Measurements from ENCODE around the gene MPRIP. TPM values are rescaled to one million over a fixed set of nuclear protein-coding genes. Genes with fewer than 3 reads are reported as not detected.

Gene MPRIP
- total RNA-seq, 3 donors from 2014 or later: 121 to 132 (median 132) TPM

DNA sequence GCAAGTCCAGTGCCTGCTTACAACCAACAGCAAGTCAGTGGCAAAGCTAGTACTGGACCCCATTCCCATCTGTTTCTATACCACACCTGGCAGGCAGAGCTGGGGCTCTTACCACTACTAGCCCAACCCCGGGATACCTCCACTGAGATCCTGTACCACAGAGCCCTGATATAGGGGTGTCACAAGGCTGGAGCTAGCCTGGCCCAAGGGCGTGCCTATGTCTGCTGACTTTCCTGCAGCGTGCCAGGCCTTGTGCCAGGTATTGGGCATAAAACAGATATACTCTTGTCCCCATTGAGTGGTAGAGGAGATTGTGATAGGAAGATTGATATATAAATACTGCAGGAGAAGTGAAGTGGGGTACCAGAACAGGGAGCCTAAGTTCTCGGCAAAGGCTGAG lies 119.5 kb downstream of the MPRIP start:
- no peak overlapping the region for H3K4me3 Mint-ChIP-seq
- no peaks in the 10 kb centered on the region for H3K27me3 Mint-ChIP-seq (ENCODE audit: low read depth)
- peaks cover 34% of the 10 kb centered on the region for H3K36me3 Mint-ChIP-seq (ENCODE audit: insufficient read depth)
- DNase-seq (no peak), ATAC-seq (no peak)
- no peaks in the 10 kb centered on the region for H3K9me3 Mint-ChIP-seq
- no peaks in the 10 kb centered on the region for H3K4me1 Mint-ChIP-seq (ENCODE audit: low read depth)

DNA sequence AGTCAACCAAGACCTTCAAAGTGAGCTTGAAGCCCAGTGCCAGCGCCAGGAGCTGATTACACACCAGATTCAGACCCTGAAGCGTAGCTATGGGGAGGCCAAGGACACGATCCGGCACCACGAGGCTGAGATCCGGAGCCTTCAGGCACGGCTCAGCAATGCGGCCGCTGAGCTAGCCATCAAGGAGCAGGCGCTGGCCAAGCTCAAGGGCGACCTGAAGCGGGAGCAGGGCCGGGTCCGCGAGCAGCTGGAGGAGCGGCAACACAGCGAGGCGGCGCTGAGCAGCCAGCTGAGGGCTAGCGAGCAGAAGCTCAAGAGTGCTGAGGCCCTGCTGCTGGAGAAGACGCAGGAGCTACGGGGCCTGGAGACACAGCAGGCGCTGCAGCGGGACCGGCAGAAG lies 121.9 kb downstream of the MPRIP start:
- H3K27me3 Mint-ChIP-seq (ENCODE audit: low read depth): no peaks in the 10 kb centered on the region
- ATAC-seq (no peak), DNase-seq (no peak)
- peaks cover 42% of the 10 kb centered on the region for H3K36me3 Mint-ChIP-seq (ENCODE audit: insufficient read depth)
- H3K4me1 Mint-ChIP-seq (ENCODE audit: low read depth): peaks cover 10% of the 10 kb centered on the region
- no peak overlapping the region for H3K4me3 Mint-ChIP-seq
- no peaks in the 10 kb centered on the region for H3K9me3 Mint-ChIP-seq

GRCh38 chr17:17164676-17165075 lies 122.4 kb downstream of the MPRIP start:
- DNase-seq (no peak), ATAC-seq (no peak)
- Mint-ChIP-seq H3K27me3 (ENCODE audit: low read depth) (no peaks in the 10 kb centered on the region), H3K4me3 (no peak overlapping the region), H3K9me3 (no peaks in the 10 kb centered on the region), H3K4me1 (ENCODE audit: low read depth) (peaks cover 12% of the 10 kb centered on the region), H3K36me3 (ENCODE audit: insufficient read depth) (peaks cover 39% of the 10 kb centered on the region)

DNA sequence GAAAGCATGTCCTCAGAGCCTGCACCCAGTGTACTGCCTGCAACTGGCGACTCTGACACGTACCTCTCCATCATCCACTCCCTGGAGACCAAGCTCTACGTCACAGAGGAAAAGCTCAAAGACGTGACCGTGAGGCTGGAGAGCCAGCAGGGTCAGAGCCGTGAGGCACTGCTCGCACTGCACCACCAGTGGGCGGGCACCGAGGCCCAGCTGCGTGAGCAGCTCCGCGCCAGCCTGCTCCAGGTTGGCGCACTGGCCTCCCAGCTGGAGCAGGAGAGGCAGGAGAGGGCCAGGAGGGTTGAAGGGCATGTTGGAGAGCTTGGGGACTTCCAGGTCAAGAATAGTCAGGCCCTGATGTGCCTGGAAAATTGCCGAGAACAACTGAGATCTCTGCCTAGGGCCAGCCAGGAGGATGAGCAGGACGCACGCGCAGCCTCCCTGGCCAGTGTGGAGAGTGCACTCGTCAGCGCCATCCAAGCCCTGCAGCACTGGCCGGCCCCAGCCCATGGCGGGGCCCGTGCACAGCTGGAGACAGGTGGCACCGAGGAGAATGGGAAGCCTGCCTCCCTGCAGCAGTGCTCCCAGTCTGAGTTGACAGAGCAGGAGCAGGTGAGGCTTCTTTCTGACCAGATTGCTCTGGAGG lies 123.5 kb downstream of the MPRIP start:
- Mint-ChIP-seq H3K9me3 (no peaks in the 10 kb centered on the region), H3K4me3 (no peak overlapping the region), H3K4me1 (ENCODE audit: low read depth) (peaks cover 20% of the 10 kb centered on the region), H3K36me3 (ENCODE audit: insufficient read depth) (peaks cover 35% of the 10 kb centered on the region), H3K27me3 (ENCODE audit: low read depth) (no peaks in the 10 kb centered on the region)
- DNase-seq (no peak), ATAC-seq (no peak)

DNA sequence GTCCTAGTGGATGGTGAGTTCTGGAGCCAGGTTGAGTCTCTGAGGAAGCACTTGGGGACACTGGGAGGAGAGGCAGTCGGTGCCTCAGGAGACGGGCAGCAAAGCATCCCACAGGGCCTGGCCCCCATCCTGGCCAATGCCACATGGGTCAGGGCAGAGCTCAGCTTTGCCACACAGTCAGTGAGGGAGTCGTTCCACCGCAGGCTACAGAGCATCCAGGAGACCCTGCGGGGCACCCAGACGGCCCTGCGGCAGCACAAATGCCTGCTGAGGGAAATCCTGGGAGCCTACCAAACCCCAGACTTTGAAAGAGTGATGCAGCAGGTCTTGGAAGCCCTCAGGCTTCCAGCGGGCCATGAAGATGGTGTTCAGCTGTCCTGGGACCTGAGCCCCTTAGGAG lies 124.2 kb downstream of the MPRIP start:
- H3K4me1 Mint-ChIP-seq (ENCODE audit: low read depth): peaks cover 26% of the 10 kb centered on the region
- H3K27me3 Mint-ChIP-seq (ENCODE audit: low read depth): no peaks in the 10 kb centered on the region
- no peaks in the 10 kb centered on the region for H3K9me3 Mint-ChIP-seq
- no peak overlapping the region for H3K4me3 Mint-ChIP-seq
- ATAC-seq: no peak
- peaks cover 35% of the 10 kb centered on the region for H3K36me3 Mint-ChIP-seq (ENCODE audit: insufficient read depth)
- no peak for DNase-seq

DNA sequence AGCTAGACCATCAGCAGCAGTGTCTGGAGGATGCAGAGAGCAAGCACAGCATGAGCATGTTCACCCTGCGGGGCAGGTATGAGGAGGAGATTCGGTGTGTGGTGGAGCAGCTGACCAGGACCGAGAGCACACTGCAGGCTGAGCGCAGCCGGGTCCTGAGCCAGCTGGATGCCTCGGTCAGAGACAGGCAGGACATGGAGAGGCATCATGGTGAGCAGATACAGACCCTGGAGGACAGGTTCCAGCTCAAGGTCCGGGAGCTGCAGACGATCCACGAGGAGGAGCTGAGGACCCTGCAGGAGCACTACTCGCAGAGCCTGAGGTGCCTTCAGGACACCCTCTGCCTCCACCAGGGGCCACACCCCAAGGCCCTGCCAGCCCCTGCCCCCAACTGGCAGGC lies 125.1 kb downstream of the MPRIP start:
- DNase-seq: no peak
- H3K36me3 Mint-ChIP-seq (ENCODE audit: insufficient read depth): peaks cover 36% of the 10 kb centered on the region
- H3K27me3 Mint-ChIP-seq (ENCODE audit: low read depth): no peaks in the 10 kb centered on the region
- peaks cover 34% of the 10 kb centered on the region for H3K4me1 Mint-ChIP-seq (ENCODE audit: low read depth)
- no peak overlapping the region for H3K4me3 Mint-ChIP-seq
- ATAC-seq: no peak
- no peaks in the 10 kb centered on the region for H3K9me3 Mint-ChIP-seq

DNA sequence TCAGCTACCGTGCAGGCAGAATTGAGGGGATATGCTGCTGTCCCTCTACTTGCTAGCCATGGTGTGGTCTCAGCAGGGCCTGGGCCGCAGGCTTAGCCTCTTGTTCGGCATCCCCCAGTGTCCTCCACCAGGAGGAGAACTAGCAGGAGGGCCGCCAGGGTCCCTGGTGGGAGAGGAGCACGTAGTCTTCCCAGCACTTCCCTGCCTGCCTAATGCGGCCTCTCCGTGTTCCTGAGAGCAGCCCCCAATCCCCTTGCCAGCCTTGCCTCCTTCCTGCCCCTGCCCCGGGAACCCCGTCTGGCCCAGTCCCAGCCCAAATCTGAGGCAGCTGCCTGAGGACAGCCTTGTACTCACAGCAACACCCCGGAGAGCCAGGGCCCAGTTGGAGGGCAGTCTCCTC lies 125.7 kb downstream of the MPRIP start:
- H3K9me3 Mint-ChIP-seq: no peaks in the 10 kb centered on the region
- no peaks in the 10 kb centered on the region for H3K27me3 Mint-ChIP-seq (ENCODE audit: low read depth)
- peaks cover 40% of the 10 kb centered on the region for H3K4me1 Mint-ChIP-seq (ENCODE audit: low read depth)
- no peak overlapping the region for H3K4me3 Mint-ChIP-seq
- peaks cover 39% of the 10 kb centered on the region for H3K36me3 Mint-ChIP-seq (ENCODE audit: insufficient read depth)
- DNase-seq (no peak), ATAC-seq (no peak)

- Mint-ChIP-seq H3K4me3 (no peak overlapping the region), H3K27me3 (ENCODE audit: low read depth) (no peaks in the 10 kb centered on the region), H3K9me3 (no peaks in the 10 kb centered on the region)
Measured at GRCh38 chr17:17168401-17168800, 126.1 kb downstream of the MPRIP start.

DNA sequence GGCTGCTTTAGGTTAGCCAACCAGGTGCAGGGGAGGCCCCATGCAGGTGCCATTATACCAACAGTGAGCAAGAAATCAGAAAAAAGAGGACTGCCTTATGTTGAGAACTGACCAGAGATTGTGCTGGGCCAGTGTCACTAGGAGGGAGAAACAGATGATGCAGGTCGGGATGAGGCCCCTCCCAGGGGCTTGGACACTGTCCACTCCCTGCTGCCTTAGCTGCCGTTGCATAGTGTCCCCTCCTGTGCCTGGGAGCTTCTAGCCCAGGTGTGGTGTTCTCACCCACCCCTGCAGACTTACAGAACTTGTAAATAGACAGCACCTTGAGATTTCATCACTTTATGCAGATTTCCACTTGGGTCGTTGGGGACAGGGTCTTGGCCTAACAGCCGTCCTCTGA lies 127.1 kb downstream of the MPRIP start:
- peaks cover 36% of the 10 kb centered on the region for H3K36me3 Mint-ChIP-seq (ENCODE audit: insufficient read depth)

More at GRCh38 chr17:17168401-17168800, 126.1 kb downstream of the MPRIP start:
- H3K4me1 Mint-ChIP-seq (ENCODE audit: low read depth): peaks cover 43% of the 10 kb centered on the region
- no peak for ATAC-seq
- H3K36me3 Mint-ChIP-seq (ENCODE audit: insufficient read depth): peaks cover 36% of the 10 kb centered on the region
- DNase-seq: no peak

GRCh38 chr17:17170346-17170985 lies 128.2 kb downstream of the MPRIP start:
- peaks cover 57% of the 10 kb centered on the region for H3K4me1 Mint-ChIP-seq (ENCODE audit: low read depth)
- H3K27me3 Mint-ChIP-seq (ENCODE audit: low read depth): no peaks in the 10 kb centered on the region
- H3K9me3 Mint-ChIP-seq: no peaks in the 10 kb centered on the region
- DNase-seq (no peak), ATAC-seq (no peak)
- peaks cover 27% of the 10 kb centered on the region for H3K36me3 Mint-ChIP-seq (ENCODE audit: insufficient read depth)
- H3K4me3 Mint-ChIP-seq: no peak overlapping the region

More for the DNA sequence above, 127.1 kb downstream of the MPRIP start:
- Mint-ChIP-seq H3K9me3 (no peaks in the 10 kb centered on the region), H3K4me1 (ENCODE audit: low read depth) (peaks cover 48% of the 10 kb centered on the region), H3K4me3 (no peak overlapping the region), H3K27me3 (ENCODE audit: low read depth) (no peaks in the 10 kb centered on the region)
- no peak for DNase-seq
- ATAC-seq: no peak

- no peaks in the 10 kb centered on the region for H3K27me3 Mint-ChIP-seq (ENCODE audit: low read depth)
- no peaks in the 10 kb centered on the region for H3K9me3 Mint-ChIP-seq
- H3K36me3 Mint-ChIP-seq (ENCODE audit: insufficient read depth): peaks cover 25% of the 10 kb centered on the region
- no peak overlapping the region for H3K4me3 Mint-ChIP-seq
- ATAC-seq (no peak), DNase-seq (no peak)
- H3K4me1 Mint-ChIP-seq (ENCODE audit: low read depth): peaks cover 65% of the 10 kb centered on the region
Measured at GRCh38 chr17:17171186-17171585, 128.9 kb downstream of the MPRIP start.

DNA sequence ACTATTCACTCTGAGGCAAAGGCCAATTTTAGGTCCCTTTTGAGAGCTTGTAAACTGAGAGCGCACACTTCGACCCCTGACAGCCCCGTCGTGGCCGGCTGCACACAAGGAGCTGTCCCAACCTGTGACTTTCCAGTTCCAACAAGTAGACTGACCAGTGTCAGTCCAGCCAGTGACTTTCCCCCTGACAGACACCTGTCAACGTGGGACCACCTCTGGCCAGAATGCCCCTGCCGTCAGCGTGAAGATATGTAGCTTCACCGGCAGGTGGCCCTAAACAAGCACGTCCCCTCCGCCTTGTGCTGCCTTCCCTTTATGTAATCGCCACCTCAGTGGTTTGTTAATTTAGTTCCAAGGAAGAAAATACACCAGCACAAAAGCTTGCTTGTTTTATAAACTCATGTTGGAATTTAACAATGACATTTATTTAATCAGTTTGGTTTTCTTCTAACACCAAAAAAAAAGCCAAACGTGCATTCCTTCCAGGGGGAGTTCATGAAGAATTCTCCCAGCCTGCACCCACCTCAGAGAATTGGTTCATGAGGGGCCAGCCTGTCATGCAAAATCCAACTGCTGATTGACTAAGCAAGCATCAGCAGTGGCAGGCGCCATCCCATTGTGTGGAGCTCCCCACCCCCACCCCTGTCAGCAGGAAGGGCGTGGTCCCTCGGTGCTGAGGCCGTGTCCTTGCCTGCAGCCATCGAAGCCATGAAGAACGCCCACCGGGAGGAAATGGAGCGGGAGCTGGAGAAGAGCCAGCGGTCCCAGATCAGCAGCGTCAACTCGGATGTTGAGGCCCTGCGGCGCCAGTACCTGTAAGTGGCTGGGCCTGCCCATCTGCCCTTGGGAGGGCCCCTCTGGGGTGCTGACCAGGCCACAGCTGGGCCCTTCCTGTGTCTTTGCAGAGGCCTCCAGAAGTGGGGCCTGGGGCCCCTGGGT lies 130.0 kb downstream of the MPRIP start:
- peaks cover 27% of the 10 kb centered on the region for H3K36me3 Mint-ChIP-seq (ENCODE audit: insufficient read depth)
- ATAC-seq (no peak), DNase-seq (no peak)
- H3K4me3 Mint-ChIP-seq: no peak overlapping the region
- peaks cover 73% of the 10 kb centered on the region for H3K4me1 Mint-ChIP-seq (ENCODE audit: low read depth)
- H3K27me3 Mint-ChIP-seq (ENCODE audit: low read depth): no peaks in the 10 kb centered on the region
- no peaks in the 10 kb centered on the region for H3K9me3 Mint-ChIP-seq

DNA sequence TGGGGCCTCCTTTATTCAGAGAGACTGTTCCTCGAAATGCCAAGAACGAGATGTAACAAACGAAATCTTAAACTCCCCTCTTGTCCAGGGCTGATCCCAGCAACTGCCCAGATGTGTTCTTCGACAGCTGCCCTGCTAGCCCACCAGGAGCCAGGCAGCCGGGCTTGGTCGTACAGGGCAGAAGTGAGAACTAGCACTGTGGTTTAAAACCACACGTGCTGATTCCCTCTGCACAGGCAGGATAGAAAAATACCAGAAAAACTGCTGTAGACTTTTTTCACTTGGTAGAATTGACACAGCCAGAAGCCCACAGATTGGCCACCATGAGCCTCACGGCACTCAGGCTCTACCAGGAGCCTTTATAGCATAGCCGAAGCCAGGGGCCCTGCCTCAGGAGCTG lies 130.7 kb downstream of the MPRIP start:
- peaks cover 28% of the 10 kb centered on the region for H3K36me3 Mint-ChIP-seq (ENCODE audit: insufficient read depth)
- DNase-seq (no peak), ATAC-seq (no peak)
- H3K4me3 Mint-ChIP-seq: no peak overlapping the region
- no peaks in the 10 kb centered on the region for H3K9me3 Mint-ChIP-seq
- H3K27me3 Mint-ChIP-seq (ENCODE audit: low read depth): no peaks in the 10 kb centered on the region
- peaks cover 78% of the 10 kb centered on the region for H3K4me1 Mint-ChIP-seq (ENCODE audit: low read depth)

GRCh38 chr17:17173921-17174320 lies 131.7 kb downstream of the MPRIP start:
- ATAC-seq: no peak
- peaks cover 26% of the 10 kb centered on the region for H3K36me3 Mint-ChIP-seq (ENCODE audit: insufficient read depth)
- H3K4me3 Mint-ChIP-seq: no peak overlapping the region
- no peaks in the 10 kb centered on the region for H3K9me3 Mint-ChIP-seq
- H3K4me1 Mint-ChIP-seq (ENCODE audit: low read depth): peaks cover 80% of the 10 kb centered on the region
- H3K27me3 Mint-ChIP-seq (ENCODE audit: low read depth): no peaks in the 10 kb centered on the region
- DNase-seq: no peak
